Smooth muscle cell (in vitro differentiated cells): ENCODE data around the gene NR2C2. TPM values are rescaled to one million over a fixed set of nuclear protein-coding genes. Genes with fewer than 3 reads are reported as not detected.

Source experiments
- DNase-seq: peaks from one replicate; lab custom pipeline; 2025; ENCODE audit not compliant: unreplicated experiment; lab: John Stamatoyannopoulos, UW
- H2AFZ ChIP-seq: fragments of 200-600 bp; sonication (generic); 2 replicates; pipeline ENCODE4 v1.6.0; 2016; ENCODE audit warnings: antibody characterized with exemption, low read depth, mild to moderate bottlenecking
- H3F3A ChIP-seq: fragments of 200-600 bp; sonication (generic); 2 replicates; pipeline ENCODE4 v1.6.0; 2017; ENCODE audit warnings: antibody characterized with exemption, low read depth
- H3K27ac ChIP-seq: fragments of 200-600 bp; sonication (generic); 2 replicates; pipeline ENCODE4 v1.5.1; 2016; ENCODE audit warnings: low read depth, mild to moderate bottlenecking
- H3K27me3 ChIP-seq: fragments of 200-600 bp; sonication (generic); 2 replicates; pipeline ENCODE4 v1.6.1; 2016; ENCODE audit warnings: low read depth, mild to moderate bottlenecking
- H3K36me3 ChIP-seq: fragments of 200-600 bp; sonication (generic); 2 replicates; pipeline ENCODE4 v1.5.1; 2016; ENCODE audit warnings: low read depth
- H3K4me1 ChIP-seq: fragments of 200-600 bp; sonication (generic); 2 replicates; pipeline ENCODE4 v1.5.1; 2016; ENCODE audit warnings: low read depth
- H3K4me2 ChIP-seq: fragments of 200-600 bp; sonication (generic); 2 replicates; pipeline ENCODE4 v1.6.0; 2016; ENCODE audit warnings: mild to moderate bottlenecking
- H3K4me3 ChIP-seq: fragments of 200-600 bp; sonication (generic); 2 replicates; pipeline ENCODE4 v1.5.1; 2016; ENCODE audit warnings: mild to moderate bottlenecking
- H3K79me2 ChIP-seq: fragments of 200-600 bp; sonication (generic); 2 replicates; pipeline ENCODE4 v1.6.0; 2016; ENCODE audit warnings: low read depth, mild to moderate bottlenecking
- H3K9ac ChIP-seq: fragments of 200-600 bp; sonication (generic); 2 replicates; pipeline ENCODE4 v1.6.0; 2016; ENCODE audit warnings: low read depth
- H3K9me3 ChIP-seq: fragments of 200-600 bp; sonication (generic); replicated peaks from 2 replicates; pipeline ENCODE4 v1.5.1; 2016; ENCODE audit warnings: low read depth
- H4K20me1 ChIP-seq: fragments of 200-600 bp; sonication (generic); 2 replicates; pipeline ENCODE4 v1.6.0; 2016; ENCODE audit warnings: low read depth
- CTCF ChIP-seq: fragments of 200-600 bp; sonication (generic); IDR thresholded peaks from 2 replicates; pipeline ENCODE4 v1.5.1; 2017; ENCODE audit warnings: borderline replicate concordance, mild to moderate bottlenecking, antibody characterized with exemption; ENCODE audit not compliant: insufficient read depth, poor library complexity, severe bottlenecking
- WGBS: methylation state at CpG from one replicate; pipeline ENCODE4 v1.1.7; 2016; ENCODE audit warnings: low lambda C conversion rate; 5-methylcytosine and 5-hydroxymethylcytosine counted together
- polyA plus RNA-seq: library from polyadenylated mRNA; unstranded; fragments of >200 nt; fragmentation: Nextera tagmentation; extraction: Ambion mirVana; gene quantifications from 2 replicates; pipeline ENCODE4 v1.2.1, GENCODE V29; 2016
- total RNA-seq: library from RNA; depleted of rRNA; stranded (reverse); fragments of >200 nt; gene quantifications from 2 replicates; pipeline ENCODE4 v1.2.3, GENCODE V29; 2014

The NR2C2 gene
- total and polyA plus RNA-seq, 2 experiments from 2014 or later: 11.6 to 28.5 TPM

- Histone ChIP-seq H3K27ac (no peak overlapping the region), H3K4me3 (no peak overlapping the region), H3K36me3 (no peaks in the 10 kb centered on the region), H3K27me3 (no peaks in the 10 kb centered on the region), H3F3A (no peaks in the 10 kb centered on the region), H3K79me2 (no peaks in the 10 kb centered on the region), H3K4me1 (no peaks in the 10 kb centered on the region), H3K9me3 (no peaks in the 10 kb centered on the region), H3K4me2 (no peak overlapping the region), H2AFZ (no peak overlapping the region), H3K9ac (no peak overlapping the region), H4K20me1 (no peaks in the 10 kb centered on the region)
- 73% methylated on average over 6 of the region's 6 CpGs for WGBS
- no peak for DNase-seq
- no peak for TF ChIP-seq CTCF
These were observed 32.6 kb upstream of the NR2C2 start for GRCh38 chr3:14914779-14915117.

- 83% methylated on average over 3 of the region's 3 CpGs for WGBS
- H3K79me2 ChIP-seq: no peaks in the 10 kb centered on the region
- H4K20me1 ChIP-seq: no peaks in the 10 kb centered on the region
- H3F3A ChIP-seq: no peaks in the 10 kb centered on the region
- no peak overlapping the region for H3K4me2 ChIP-seq
- H3K4me1 ChIP-seq: no peaks in the 10 kb centered on the region
- no peak overlapping the region for H3K9ac ChIP-seq
- no peak overlapping the region for H3K27ac ChIP-seq
- H3K27me3 ChIP-seq: no peaks in the 10 kb centered on the region
- TF ChIP-seq CTCF: no peak
- H3K4me3 ChIP-seq: no peak overlapping the region
- no peak for DNase-seq
- H2AFZ ChIP-seq: no peak overlapping the region
- H3K36me3 ChIP-seq: no peaks in the 10 kb centered on the region
- no peaks in the 10 kb centered on the region for H3K9me3 ChIP-seq
These were observed 31.7 kb upstream of the NR2C2 start for GRCh38 chr3:14915636-14916222.

- H3K27ac ChIP-seq: no peak overlapping the region
- H3F3A ChIP-seq: no peaks in the 10 kb centered on the region
- no peak overlapping the region for H2AFZ ChIP-seq
- H3K9ac ChIP-seq: no peak overlapping the region
- no peaks in the 10 kb centered on the region for H3K79me2 ChIP-seq
- DNase-seq: no peak
- no peaks in the 10 kb centered on the region for H4K20me1 ChIP-seq
- H3K4me3 ChIP-seq: no peak overlapping the region
- no peaks in the 10 kb centered on the region for H3K36me3 ChIP-seq
- no peak for TF ChIP-seq CTCF
- H3K9me3 ChIP-seq: no peaks in the 10 kb centered on the region
- no peaks in the 10 kb centered on the region for H3K4me1 ChIP-seq
- H3K4me2 ChIP-seq: no peak overlapping the region
- WGBS: 84% methylated on average over 13 of the region's 13 CpGs
- no peaks in the 10 kb centered on the region for H3K27me3 ChIP-seq
These were observed 29.0 kb upstream of the NR2C2 start for GRCh38 chr3:14918356-14918860.

- Histone ChIP-seq H3K79me2 (no peaks in the 10 kb centered on the region), H3K27ac (no peak overlapping the region), H3F3A (no peaks in the 10 kb centered on the region), H3K9me3 (no peaks in the 10 kb centered on the region), H2AFZ (no peak overlapping the region), H3K4me2 (no peak overlapping the region), H3K4me1 (no peaks in the 10 kb centered on the region), H4K20me1 (no peaks in the 10 kb centered on the region), H3K36me3 (no peaks in the 10 kb centered on the region), H3K27me3 (no peaks in the 10 kb centered on the region), H3K9ac (no peak overlapping the region), H3K4me3 (no peak overlapping the region)
- WGBS: 93% methylated on average over 5 of the region's 5 CpGs
- no peak for TF ChIP-seq CTCF
- no peak for DNase-seq
These were observed 26.8 kb upstream of the NR2C2 start for GRCh38 chr3:14920536-14920935.
